Iris pigment epithelial cell (primary cell): ENCODE measurements around the gene CBX7.
A peak's percentile ranks its signal among the peaks of the same experiment; 100 is the strongest.

Experiments used
- DNase-seq: peaks from one replicate; pipeline ENCODE4 v3.0.0-alpha.2; 2011; ENCODE audit warnings: low read depth

Gene CBX7

DNA sequence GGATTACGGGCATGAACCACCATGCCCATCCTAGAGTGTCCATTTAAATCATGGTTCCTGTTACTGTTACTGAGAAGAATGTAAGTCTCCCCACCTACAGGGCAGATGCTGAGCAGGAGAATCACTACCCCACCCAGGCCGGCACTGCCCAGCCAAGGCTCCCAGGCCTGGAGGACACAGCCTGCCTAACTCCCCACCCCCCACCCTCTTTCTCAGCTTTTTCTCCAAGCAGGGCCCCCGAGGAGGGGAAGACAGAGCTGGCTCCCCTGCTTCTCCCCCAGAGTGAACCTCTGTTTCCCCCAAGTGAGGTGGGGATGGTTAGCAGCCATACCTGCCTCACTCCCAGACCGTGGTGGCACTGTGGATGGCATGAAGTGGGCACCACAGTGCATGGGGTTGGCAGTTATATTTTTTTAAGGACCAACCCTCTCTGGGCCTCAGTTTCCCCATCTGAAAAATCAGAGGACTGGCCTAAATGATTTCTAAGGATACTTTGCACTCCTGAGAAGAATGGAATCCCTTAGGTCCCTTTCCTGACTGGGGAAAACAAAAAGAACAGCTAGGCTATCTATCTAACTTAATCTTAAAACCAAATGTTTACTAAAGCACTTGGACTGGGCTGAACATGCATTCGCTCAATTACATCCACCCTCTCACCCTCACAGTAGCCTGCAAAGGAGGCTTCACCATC is 5.0 kb downstream of the CBX7 start:
- DNase-seq: no peak

DNA sequence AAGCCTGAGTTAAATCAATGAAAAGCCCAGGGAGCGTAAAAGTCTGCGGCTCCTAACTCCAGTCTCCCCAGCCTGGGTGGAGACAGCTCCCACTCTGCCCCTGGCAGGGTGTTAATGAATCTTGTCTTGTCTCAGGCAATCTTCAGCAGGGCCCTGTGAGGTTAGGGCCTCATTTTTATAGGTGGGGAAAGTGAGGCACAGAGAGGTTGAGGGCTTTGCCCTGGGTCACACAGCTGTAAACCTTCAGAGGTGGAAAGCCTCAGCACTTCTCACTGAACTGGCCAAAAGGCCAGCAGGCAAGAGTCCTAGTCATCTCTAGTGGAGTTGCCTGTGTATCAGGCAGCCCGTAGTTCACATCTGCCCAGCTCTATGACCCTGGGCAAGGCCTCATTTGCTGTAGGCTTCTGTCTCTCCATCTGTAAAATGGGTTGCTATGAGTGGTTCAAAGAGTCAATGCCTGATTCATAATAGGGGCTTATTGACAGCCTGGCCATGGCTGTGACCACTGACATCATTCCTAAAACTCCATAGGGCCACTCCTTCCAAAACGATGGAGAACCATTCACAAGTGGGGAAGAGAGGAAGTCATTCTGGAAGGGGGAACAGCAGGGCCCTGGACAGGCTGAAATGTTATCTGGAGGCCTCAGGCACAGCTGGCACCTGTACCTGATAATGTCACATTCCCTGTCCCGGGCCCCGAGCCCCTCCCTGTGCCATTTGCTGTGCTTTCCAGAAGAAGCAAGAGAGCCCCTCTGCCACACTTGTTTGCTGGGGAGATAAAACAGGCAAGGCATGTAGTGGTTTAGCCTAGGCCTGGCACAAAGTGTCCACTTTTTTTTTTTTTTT is 6.0 kb downstream of the CBX7 start:
- no peak for DNase-seq

DNA sequence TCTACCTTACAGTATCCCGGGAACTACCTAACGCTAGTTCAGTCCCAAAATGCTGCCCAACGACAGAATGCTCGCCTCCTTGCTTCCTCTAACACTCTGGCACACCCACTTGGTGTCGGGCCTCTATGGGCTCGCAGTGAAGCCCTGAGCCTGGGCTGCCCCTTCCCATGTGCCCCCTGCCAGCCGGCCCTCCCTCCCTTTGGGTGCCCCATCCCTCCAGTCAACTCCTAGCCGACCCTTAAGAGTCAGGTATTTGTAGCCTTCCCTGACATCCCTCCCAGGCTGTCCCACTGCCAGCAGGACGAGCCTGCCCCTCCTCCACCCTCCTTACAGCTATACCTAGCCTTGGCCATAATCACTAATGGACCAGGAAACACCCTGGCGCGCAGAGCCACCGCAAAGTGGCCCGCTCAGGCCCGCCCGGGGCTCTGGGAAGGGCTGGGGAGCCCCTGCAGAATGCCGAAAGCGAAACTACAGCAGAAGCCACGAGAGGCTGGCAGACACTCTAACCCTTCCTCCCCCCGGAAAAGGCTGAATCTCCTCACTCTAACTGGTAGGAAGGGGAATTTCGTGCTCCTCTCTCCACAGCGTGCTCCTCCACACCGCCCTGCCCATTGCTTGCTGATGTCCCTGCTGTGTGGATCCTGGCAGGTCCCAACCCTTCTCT is 8.2 kb downstream of the CBX7 start:
- peak; percentile 43 for DNase-seq

- no peak for DNase-seq
Observed at GRCh38 chr22:39142088-39142680, 10.3 kb downstream of the CBX7 start.

- no peak for DNase-seq
Observed at GRCh38 chr22:39139933-39140332, 12.5 kb downstream of the CBX7 start.

DNA sequence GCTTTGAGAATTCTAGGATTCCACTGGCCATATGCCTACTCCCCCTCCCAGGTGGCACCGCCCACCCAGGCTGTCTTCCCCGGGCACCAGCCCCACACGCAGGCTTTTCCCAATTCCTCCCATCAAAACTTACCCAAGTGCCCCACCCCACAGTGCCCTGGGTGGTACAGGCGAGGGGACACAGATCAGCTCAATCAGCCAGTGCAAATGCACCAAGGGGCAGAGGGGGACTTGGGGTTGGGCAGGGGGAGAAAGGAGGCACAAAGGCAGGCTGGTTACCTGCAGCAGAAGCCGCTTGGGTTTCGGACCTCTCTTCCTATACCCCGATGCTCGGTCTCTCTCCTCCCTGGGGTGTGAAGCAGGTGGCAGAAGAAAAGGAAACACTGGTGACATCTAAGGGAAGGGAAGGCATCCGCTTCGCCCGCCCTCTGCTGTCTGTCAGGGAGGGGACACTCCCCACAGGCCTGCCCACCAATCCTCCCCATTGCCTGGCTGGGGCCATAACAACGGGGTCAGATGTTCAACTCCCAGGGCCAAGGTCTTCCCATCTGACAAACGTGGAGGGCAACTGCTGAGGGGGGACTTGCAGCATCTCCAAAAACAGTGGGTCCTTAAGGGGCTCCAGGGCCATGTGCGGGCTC is 14.0 kb downstream of the CBX7 start:
- DNase-seq: no peak

GRCh38 chr22:39136317-39136716 is 16.2 kb downstream of the CBX7 start:
- no peak for DNase-seq

GRCh38 chr22:39135092-39135896 is 17.2 kb downstream of the CBX7 start:
- DNase-seq: peak; percentile 20

DNA sequence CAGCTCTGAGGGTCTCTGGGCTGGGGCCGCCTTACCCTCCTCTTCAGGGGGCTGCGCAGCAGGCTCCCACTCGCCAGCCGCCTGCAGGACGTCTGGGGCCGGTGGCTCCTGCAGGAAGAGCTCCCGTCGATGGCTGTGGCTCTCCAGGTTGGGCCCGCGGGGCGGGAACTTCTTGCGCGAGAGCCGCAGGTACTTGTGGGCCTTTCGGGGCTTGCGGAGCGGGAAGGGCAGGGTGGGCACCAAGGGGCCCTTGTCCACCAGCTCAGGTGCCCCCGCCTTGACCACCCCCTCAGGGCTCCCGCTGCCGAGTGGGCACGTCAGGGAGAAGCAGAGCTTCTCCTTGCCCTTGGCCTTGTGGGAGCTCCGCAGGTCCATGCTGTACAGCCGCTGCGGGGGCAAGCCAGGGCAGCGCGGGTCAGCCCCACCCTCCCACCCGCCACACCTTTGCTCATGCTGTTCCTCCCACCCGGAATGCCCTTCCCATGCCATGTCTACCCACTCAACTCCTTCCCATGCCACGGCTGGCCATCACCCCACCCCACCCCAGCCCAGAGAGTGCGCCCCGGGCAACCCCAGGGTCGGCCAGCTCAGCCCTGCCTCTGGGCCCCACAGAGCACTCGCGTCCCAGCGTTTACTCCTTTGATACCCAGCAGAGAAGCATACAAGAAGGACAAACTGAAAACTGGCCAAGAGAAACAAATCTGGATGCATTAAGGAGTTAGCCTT is 18.0 kb downstream of the CBX7 start:
- DNase-seq: no peak

DNA sequence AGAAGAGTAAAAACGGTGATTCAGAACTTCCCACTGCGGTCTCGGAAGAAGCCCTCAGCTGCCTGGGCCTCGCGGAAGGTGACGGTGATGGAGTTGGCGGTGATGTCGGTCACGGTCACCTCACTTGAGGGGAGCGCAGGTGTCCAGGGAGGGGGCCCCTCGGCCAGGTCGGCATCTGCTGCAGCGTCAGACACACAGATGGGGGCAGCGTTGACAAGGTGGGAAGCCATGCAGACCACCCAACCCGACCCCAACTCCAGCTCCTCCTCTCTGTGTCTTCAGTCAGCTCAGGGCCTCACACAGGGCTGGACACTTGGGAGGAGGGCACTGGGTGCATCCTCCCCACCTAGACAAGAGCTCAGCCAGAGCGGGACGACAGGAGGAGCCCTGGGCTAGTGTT is 18.6 kb downstream of the CBX7 start:
- DNase-seq: no peak

DNA sequence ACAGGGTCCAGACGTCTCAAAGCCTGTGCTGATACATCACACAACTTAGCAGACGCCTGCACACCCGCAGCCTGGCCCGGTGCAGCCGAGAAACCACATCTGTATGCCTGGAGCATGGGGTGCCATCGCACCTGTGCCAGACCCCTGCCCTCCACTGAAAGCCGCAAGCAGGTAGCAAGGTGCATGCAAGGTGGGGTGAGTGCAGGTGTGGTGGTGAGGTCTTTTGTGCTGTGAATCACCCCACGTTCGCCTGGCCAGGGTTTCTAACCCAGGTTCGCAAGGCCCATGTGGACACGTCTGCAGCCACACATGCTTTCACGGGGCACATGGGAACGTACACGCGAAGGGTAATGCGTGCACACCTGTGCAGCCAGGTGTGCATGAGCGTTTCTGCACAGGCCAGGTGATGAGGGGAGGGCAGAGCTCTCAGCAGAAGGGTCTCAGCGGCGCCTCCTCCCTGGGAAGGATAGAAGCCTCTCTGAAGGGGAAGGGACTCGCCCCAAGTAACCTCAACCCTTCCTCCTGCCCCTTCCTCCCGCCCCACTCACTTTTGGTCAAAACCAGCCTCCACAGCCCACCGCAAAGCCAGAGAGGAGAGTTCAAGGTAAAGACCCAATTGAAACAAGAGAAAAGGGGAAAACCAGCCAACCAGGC is 19.5 kb downstream of the CBX7 start:
- no peak for DNase-seq

DNA sequence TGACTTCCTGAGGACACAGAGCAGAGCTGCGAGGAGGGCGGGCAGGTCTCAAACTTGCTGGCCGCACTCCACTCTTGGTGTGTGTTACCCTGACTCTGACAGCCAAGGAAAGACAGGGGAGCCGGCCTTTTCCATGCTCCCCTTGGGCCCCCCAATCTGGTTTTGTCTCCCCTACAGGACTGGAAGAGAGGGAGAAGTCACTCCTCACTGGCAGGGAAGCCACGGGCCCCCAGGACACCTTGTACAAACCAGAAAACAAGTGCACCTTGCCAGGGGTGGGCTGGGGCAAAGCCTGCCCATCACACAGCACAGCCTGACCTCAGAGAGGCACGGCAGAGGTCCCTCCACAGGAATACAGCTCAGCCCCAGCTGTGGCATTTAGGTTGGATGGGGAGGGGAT is 20.2 kb downstream of the CBX7 start:
- no peak for DNase-seq

DNA sequence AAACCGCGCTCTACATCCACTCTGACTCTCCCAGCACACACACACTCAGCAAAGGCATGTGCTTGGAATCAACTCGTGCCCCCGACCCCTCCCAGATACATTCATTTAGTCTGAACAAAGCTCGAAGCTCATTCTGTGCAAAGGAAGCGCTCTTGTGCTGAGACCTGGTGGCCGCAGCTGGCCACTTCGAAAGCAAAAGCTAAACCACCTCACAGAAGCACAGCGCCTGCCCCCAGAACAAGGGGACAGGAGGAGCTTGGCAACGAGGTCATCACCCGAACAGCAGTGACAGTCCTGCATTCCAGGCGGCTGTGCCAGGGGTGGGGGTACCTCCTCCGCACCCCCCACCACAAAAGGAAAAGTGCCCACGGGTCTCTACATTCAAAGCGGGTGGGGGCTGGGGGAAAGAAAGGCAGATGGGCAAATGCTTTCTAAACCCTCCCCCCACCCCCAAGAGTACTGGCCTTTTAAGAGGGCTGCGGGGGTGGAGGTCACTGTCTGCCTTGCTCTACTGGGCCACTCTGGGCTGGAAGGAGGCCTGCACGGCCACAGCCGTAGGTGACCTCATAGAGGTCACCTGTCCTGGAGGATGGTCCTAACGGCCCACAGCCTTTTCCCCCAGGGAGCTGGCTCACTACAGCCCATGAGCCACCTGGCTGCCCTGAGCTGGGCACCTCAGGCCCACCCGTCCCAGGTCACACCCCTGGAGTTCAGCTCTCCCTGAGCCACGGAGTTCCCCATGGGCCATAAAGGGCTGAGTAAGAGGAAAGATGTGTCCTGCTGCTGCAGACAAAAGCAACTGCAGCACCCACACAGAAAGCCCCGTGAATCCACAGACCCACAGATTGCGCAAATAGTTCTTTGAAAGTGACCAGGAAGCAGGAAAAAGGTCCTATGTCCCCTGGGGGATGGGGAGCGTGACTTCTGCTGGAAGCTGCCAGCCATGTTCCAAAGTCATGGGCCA is 21.3 kb downstream of the CBX7 start:
- peak; percentile 39 for DNase-seq

DNA sequence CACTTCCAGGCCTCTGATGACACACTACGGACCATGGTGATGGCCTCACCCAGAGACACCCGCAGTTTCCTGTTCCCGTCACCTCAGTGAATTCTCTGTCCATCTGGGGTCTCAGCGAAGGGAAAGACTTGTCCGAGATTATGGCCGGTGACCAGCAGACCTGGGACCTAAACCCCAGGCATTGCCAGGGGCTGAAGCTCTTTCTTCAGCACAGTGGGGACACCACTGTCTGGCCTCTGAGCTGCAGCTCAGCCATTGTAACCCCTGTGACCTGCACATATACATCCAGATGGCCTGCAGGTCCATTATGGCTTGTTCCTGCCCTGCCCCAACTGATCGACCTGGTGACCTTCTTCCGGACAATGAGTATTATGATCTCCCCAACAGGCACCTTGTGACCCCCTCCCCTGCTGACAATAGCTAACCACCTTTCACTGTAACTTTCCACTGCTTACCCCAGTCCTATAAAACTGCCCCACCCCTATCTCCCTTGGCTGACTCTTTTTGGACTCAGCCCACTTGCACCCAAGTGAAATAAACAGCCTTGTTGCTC is 22.3 kb downstream of the CBX7 start:
- DNase-seq: no peak

- no peak for DNase-seq
Observed at GRCh38 chr22:39129746-39130145, 22.7 kb downstream of the CBX7 start.

DNA sequence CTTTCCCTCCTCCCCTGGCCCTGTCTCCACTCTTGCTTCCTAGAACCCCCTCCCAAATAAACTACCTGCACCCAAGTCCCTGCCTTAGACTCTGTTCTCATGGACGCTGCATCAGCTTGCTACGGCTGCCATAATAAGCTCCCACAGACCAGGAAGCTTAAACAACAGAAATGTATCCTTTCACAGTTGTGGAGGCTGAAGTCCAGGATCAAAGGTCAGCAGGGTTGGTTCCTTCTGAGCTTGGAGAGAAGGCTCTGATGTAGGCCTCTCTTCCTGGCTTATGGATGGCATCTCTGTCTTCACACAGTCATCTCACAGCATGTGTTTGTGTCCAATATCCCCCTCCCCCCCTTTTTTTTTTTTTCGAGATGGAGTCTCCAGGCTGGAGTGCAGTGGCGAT is 23.4 kb downstream of the CBX7 start:
- no peak for DNase-seq

- no peak for DNase-seq
Observed at GRCh38 chr22:39128508-39128907, 24.0 kb downstream of the CBX7 start.

DNA sequence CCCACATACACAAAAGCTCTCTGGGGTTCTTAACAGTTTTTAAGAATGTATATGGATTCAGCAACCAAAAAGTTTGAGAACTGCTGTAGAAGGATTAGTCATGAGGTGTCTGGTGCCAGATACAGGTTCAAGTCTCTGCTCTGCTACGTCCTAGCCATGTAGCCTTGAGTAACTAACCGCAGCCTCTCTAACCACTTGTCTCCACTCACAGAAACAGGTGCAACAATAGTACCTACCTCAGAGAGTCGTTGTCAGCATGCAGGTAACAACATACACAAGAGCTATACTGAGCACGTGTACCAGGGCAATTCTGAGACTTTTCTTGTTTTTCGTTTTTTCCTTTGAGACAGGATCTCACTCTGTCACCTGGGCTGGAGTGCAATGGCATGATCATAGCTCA is 26.9 kb downstream of the CBX7 start:
- DNase-seq: no peak
